GM19193 (cell line): ENCODE data around the gene OR52I2.

Source experiments
- POLR2A ChIP-seq: IDR thresholded peaks from 4 replicates; pipeline ENCODE4 v1.6.1; 2011; ENCODE audit not compliant: insufficient read depth, insufficient read length; ENCODE audit errors: extremely low read depth

The OR52I2 gene

GRCh38 chr11:4589017-4589416, 7.5 kb downstream of the OR52I2 start:
- TF ChIP-seq POLR2A = no peak

GRCh38 chr11:4593739-4594138, 12.2 kb downstream of the OR52I2 start, which contains the start of gene OR52I1:
Gene OR52I1 (plus strand): TSS chr11:4594039. CDS start chr11:4594039, 0 bp downstream.
- no peak for TF ChIP-seq POLR2A

GRCh38 chr11:4605057-4605456, 23.5 kb downstream of the OR52I2 start:
- TF ChIP-seq POLR2A = no peak

GRCh38 chr11:4606231-4607015, 24.9 kb downstream of the OR52I2 start:
- TF ChIP-seq POLR2A = no peak

GRCh38 chr11:4607096-4607495, 25.6 kb downstream of the OR52I2 start:
- TF ChIP-seq POLR2A = no peak

GRCh38 chr11:4607781-4608666, 26.5 kb downstream of the OR52I2 start, which contains the start of gene TRIM68:
Gene TRIM68 (minus strand): TSS chr11:4608231. CDS start chr11:4605504, 2,727 bp downstream.
- peak; percentile 86 for TF ChIP-seq POLR2A

- no peak for TF ChIP-seq POLR2A
Observed at GRCh38 chr11:4610258-4610935, 28.9 kb downstream of the OR52I2 start.

GRCh38 chr11:4611986-4612385, 30.4 kb downstream of the OR52I2 start:
- no peak for TF ChIP-seq POLR2A

GRCh38 chr11:4615856-4616444, 34.4 kb downstream of the OR52I2 start:
- no peak for TF ChIP-seq POLR2A

GRCh38 chr11:4619514-4619913, 38.0 kb downstream of the OR52I2 start:
- TF ChIP-seq POLR2A = no peak

- no peak for TF ChIP-seq POLR2A
Observed at GRCh38 chr11:4626207-4627099, 44.9 kb downstream of the OR52I2 start.

- TF ChIP-seq POLR2A = no peak
Observed at GRCh38 chr11:4636136-4636535, 54.6 kb downstream of the OR52I2 start.

GRCh38 chr11:4636962-4637661, 55.6 kb downstream of the OR52I2 start, which contains the start of gene OR51D1:
Gene OR51D1 (plus strand): TSS chr11:4637477. CDS start chr11:4639791, 2,314 bp downstream.
- TF ChIP-seq POLR2A = no peak

- no peak for TF ChIP-seq POLR2A
Observed at GRCh38 chr11:4637662-4638047, 56.1 kb downstream of the OR52I2 start.

- no peak for TF ChIP-seq POLR2A
Observed at GRCh38 chr11:4639931-4640330, 58.4 kb downstream of the OR52I2 start.
